GM12891 (cell line): Measurements from ENCODE around the gene CCNL2.

Experiments used
- POLR2A ChIP-seq: IDR thresholded peaks from 2 replicates; pipeline ENCODE4 v1.6.1; 2011; ENCODE audit warnings: low read depth, low read length, control low read depth
- POLR2AphosphoS5 ChIP-seq: IDR thresholded peaks from 2 replicates; pipeline ENCODE4 v1.6.1; 2011; ENCODE audit warnings: low read depth, low read length, control low read depth
- SPI1 ChIP-seq: IDR thresholded peaks from 2 replicates; pipeline ENCODE4 v1.6.1; 2011; ENCODE audit warnings: low read depth, low read length, control low read depth
- TAF1 ChIP-seq: IDR thresholded peaks from 2 replicates; pipeline ENCODE4 v1.6.1; 2011; ENCODE audit warnings: low read depth, low read length, control low read depth

- TF ChIP-seq TAF1: no peak
- no peak for TF ChIP-seq SPI1
- TF ChIP-seq POLR2A: no peak
- TF ChIP-seq POLR2AphosphoS5: no peak
These were observed 47.4 kb downstream of the CCNL2 start for GRCh38 chr1:1351511-1352427.
